Natural killer cell treated with Interleukin-12 subunit alpha and Interleukin-12 subunit beta and Interleukin-15 and Interleukin-18, amount 100 ng/mL, for 72 hours (primary cell): ENCODE results near the gene CDC14B. TPM values are rescaled to one million over a fixed set of nuclear protein-coding genes. Genes with fewer than 3 reads are reported as not detected.
"Not testable (repeated sequence)": the region's sequence is repeated elsewhere in the genome, so short reads cannot be mapped to it uniquely, and the experiment has no call there.

Experiments used
- ATAC-seq, 2 donors: fragments of 150-1000 bp; cut with Tn5 transposase in 1 of 2; sonication (Bioruptor Pico), chemical (Tn5 transposase) in 1 of 2; 2 replicates each; pipeline ENCODE4 v1.10.0; 2021
- DNase-seq: peaks from one replicate; pipeline ENCODE4 v3.0.0; 2022; ENCODE audit warnings: low spot score
- H3K27ac Mint-ChIP-seq, 2 donors: 1 replicate in 1 of 2; 2 replicates in 1 of 2; pipeline ENCODE4 v1.8.0; 2022; ENCODE audit warnings: mixed read lengths in 2 of 2, mild to moderate bottlenecking in 1 of 2, moderate library complexity in 1 of 2
- H3K27me3 Mint-ChIP-seq, 2 donors: 1 replicate in 1 of 2; 2 replicates in 1 of 2; pipeline ENCODE4 v1.8.0; 2022; ENCODE audit warnings: mixed read lengths in 2 of 2
- H3K36me3 Mint-ChIP-seq: one replicate; pipeline ENCODE4 v1.8.0; 2022; ENCODE audit warnings: mixed read lengths
- H3K4me1 Mint-ChIP-seq, 2 donors: 1 replicate in 1 of 2; 2 replicates in 1 of 2; pipeline ENCODE4 v1.8.0; 2022; ENCODE audit warnings: low read depth in 2 of 2, mixed read lengths in 2 of 2, mild to moderate bottlenecking in 1 of 2
- H3K4me3 Mint-ChIP-seq: one replicate; pipeline ENCODE4 v1.8.0; 2022; ENCODE audit warnings: mixed read lengths
- H3K9me3 Mint-ChIP-seq: 2 replicates; pipeline ENCODE4 v1.8.0; 2022; ENCODE audit warnings: mixed read lengths
- total RNA-seq, 2 donors: library from RNA; stranded (reverse); gene quantifications; one replicate each; pipeline ENCODE4 v1.2.3, GENCODE V29; 2022

The CDC14B gene
- total RNA-seq = 1 to 10 TPM in 1 of 2 donors, under 1 TPM in 1; 0.45 to 3.1 TPM

DNA sequence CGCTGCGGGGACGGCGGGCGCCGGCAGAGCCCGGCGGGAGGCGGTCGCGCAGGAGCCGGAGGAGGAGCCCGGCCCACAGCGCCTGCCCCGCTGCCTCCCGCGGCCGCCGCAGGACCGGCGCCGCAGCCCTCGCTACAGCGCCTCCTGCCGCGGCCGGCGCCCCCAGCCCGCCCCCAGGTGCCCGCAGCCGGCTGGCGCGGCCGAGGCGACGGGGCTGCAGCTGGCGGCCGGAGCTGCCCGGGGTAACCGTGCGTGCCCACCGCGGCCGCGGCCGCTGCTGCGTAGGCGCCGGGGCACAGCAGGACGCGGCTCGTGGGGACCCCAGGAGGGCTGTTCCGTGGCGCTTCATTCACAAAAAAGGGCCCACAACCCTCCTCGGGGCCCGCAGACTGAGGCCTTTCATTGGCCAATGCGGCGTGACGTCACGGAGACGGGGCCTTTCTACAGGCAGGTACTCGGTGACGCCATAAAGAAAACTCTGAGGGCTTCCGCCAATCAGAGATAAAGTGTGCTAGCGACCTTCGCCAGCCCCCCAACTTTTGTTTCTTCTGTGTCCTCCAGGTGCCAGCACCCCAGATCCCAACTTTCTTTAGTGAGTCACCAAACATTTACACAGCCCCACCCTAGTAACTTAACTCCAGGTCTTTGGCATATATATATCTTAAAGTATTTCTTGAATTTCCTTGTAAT is at the start of gene CDC14B:
Gene CDC14B, minus strand, starts transcription at position 353 of the 690 bp plus-strand sequence. CDS start 465 bp downstream, outside the sequence.
- DNase-seq (peak; percentile 75), ATAC-seq (peak; percentile 88 to 89)
- peaks cover 33 to 41% of the 10 kb centered on the region in 2 donors for H3K27me3 Mint-ChIP-seq
- no peaks in the 10 kb centered on the region for H3K9me3 Mint-ChIP-seq
- H3K4me3 Mint-ChIP-seq = peak within 1 kb of the TSS; percentile 59
- H3K36me3 Mint-ChIP-seq = no peaks in the 10 kb centered on the region
- peaks cover 0 to 5% of the 10 kb centered on the region in 2 donors for H3K4me1 Mint-ChIP-seq
- H3K27ac Mint-ChIP-seq = no peak within 1 kb of the TSS

DNA sequence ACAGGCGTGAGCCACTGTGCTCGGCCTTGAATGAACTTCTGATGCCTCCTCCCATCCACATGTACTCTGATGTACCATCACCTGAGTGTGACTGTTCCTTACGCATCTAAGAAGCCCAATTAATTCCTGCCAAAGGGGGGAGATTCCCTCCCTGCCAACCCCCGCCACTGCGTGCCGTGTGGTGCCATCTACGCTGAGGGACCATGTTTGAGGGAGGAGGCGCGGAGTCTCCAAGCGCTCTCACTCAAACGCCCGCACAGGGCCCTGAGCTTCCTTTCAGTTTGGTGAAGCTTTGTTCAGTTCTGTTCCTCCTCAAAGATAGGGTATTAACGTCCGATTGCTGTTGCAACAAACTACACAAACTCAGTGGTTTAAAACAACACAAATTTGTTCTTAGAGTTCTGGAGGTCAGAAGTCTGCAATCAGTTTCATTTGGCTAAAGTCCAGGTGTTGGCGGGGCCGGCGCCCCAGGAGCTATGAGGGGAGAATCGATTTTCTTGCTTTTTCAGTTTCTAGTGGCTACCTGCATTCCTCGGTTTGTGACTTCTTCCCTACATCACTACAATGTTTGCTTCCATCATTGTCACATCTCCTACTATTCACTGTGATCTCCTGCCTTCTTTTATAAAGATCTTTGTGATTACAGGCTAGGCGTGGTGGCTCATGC is 49.4 kb upstream of the CDC14B start:
- no peak overlapping the region for H3K27ac Mint-ChIP-seq
- no peak for DNase-seq
- no peak overlapping the region for H3K4me3 Mint-ChIP-seq
- ATAC-seq = no peak
- peaks cover 0 to 5% of the 10 kb centered on the region in 2 donors for H3K4me1 Mint-ChIP-seq
- H3K27me3 Mint-ChIP-seq = peaks cover 0 to 8% of the 10 kb centered on the region in 2 donors
- no peaks in the 10 kb centered on the region for H3K9me3 Mint-ChIP-seq
- no peaks in the 10 kb centered on the region for H3K36me3 Mint-ChIP-seq

DNA sequence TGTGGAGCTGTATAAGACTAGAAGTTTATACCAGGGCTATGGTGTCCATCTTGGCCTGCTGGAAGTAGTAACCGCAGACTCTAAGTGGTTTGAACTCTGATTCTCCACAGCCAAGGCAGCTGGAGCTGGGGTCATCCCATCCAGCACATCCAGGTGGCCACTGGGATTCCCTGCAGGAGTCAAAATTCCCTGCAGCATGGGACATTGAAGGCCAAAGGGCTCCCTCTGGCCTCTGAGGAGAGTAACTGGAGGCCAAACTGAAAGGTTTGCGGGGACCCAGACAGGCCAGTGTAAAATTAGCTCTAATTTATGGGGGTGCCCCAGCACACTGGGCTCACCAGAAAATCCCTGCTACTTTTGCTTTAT is 47.7 kb upstream of the CDC14B start:
- no peak overlapping the region for H3K27ac Mint-ChIP-seq
- no peak overlapping the region for H3K4me3 Mint-ChIP-seq
- peaks cover 0 to 6% of the 10 kb centered on the region in 2 donors for H3K27me3 Mint-ChIP-seq
- peaks cover 0 to 5% of the 10 kb centered on the region in 2 donors for H3K4me1 Mint-ChIP-seq
- H3K9me3 Mint-ChIP-seq = no peaks in the 10 kb centered on the region
- H3K36me3 Mint-ChIP-seq = no peaks in the 10 kb centered on the region
- ATAC-seq = no peak
- no peak for DNase-seq

DNA sequence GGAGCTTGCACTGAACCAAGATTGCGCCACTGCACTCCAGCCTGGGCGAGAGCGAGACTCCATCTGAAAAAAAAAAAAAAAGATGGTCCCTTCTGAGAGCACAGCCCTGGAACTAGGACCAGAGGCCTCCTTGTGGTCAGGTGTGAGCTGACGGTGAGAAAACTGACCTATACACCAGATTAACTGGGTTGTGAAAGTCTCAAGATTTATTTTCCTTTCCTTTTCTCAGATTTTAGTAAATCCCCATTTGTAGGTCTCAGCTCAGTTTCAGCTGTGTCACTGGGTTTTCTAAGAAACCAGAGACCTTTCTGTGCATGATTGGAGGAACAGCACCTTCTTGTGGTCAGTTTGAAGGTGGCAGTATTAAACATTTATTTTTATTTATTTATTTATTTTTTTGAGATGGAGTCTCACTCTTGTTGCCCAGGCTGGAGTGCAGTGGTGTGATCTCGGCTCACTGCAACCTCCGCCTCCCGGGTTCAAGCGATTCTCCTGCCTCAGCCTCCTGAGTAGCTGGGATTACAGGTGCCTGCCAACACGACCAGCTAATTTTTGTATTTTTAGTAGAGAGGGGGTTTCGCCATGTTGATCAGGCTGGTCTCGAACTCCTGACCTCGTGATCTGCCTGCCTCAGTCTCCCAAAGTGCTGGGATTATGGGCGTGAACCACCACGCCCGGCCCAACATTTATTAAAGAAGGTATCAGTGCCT is 47.2 kb upstream of the CDC14B start:
- DNase-seq, H3K4me3 Mint-ChIP-seq, H3K36me3 Mint-ChIP-seq, H3K27me3 Mint-ChIP-seq, H3K27ac Mint-ChIP-seq, H3K9me3 Mint-ChIP-seq, H3K4me1 Mint-ChIP-seq: not testable (repeated sequence)
- peak; percentile 53 to 57 for ATAC-seq

DNA sequence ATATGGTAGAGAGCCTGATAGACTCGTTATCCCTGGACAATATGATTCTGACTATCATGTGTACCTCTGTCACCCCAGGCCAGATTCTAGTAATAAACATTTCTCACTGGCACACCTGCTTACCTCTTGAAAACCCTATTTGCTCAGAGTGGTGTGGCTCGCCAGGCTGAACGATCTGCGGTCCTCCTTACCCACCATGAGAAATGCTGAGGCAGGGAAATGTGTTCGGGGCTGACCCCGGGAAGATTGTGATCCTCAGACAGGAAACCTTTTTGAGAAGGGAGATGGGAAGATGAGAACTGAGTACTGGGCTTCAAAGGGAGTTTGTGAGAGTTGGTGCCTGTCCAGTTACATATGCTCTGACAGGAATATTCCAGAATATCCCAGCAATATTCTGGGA is 46.1 kb upstream of the CDC14B start:
- no peak overlapping the region for H3K27ac Mint-ChIP-seq
- no peaks in the 10 kb centered on the region for H3K9me3 Mint-ChIP-seq
- peaks cover 0 to 5% of the 10 kb centered on the region in 2 donors for H3K27me3 Mint-ChIP-seq
- H3K4me1 Mint-ChIP-seq = peaks cover 0 to 5% of the 10 kb centered on the region in 2 donors
- no peaks in the 10 kb centered on the region for H3K36me3 Mint-ChIP-seq
- ATAC-seq (no peak), DNase-seq (no peak)
- no peak overlapping the region for H3K4me3 Mint-ChIP-seq

DNA sequence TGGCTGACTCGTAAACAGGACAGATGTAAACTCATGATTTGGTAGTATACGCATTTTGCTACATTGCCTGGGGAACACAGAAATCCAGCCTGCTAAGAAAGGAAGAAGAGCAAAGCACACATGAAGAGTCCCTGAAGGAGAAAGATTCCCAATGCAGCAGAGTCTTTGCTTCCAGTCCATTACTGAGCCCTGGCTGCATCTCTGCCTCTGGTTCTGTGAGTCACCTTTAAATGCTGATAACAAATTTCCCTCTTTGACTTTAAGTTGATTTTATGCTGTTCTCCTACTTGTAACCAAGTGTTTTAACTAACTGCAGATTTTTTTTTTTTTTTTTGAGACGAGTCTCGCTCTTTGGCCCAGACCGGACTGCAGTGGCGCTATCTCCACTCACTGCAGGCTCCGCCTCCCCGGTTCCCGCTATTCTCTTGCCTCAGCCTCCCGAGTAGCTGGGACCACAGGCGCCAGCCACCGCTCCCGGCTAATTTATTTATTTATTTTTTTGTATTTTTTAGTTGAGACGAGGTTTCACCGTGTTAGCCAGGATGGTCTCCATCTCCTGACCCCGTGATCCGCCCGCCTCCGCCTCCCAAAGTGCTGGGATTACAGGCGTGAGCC is 44.0 kb upstream of the CDC14B start:
- Mint-ChIP-seq H3K36me3 (no peaks in the 10 kb centered on the region), H3K27me3 (peaks cover 1 to 2% of the 10 kb centered on the region in 2 donors), H3K9me3 (no peaks in the 10 kb centered on the region), H3K4me1 (peaks cover 0 to 5% of the 10 kb centered on the region in 2 donors), H3K27ac (no peak overlapping the region), H3K4me3 (no peak overlapping the region)
- ATAC-seq (no peak), DNase-seq (no peak)

DNA sequence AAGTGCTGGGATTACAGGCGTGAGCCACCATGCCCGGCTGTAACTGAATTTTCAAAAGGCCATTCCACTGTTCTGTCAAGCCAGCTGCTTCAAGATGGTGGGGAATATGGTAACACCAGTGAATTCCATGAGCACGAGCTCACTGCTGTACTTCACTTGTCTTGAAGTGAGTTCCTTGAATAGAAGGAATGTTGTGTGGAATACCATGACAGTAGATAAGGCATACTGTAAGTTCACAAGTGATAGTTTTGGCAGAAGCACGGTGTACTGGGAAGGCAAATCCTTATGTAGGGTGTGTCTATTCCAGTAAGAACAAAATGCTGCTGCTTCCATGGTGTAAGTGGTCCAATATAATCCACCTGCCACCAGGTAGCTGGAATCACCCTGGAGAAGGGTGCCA is 42.1 kb upstream of the CDC14B start:
- no peak for ATAC-seq
- Mint-ChIP-seq H3K27ac (no peak overlapping the region), H3K4me3 (no peak overlapping the region), H3K4me1 (peaks cover 0 to 5% of the 10 kb centered on the region in 2 donors), H3K36me3 (no peaks in the 10 kb centered on the region), H3K9me3 (no peaks in the 10 kb centered on the region), H3K27me3 (peaks cover 6 to 10% of the 10 kb centered on the region in 2 donors)
- DNase-seq = no peak

DNA sequence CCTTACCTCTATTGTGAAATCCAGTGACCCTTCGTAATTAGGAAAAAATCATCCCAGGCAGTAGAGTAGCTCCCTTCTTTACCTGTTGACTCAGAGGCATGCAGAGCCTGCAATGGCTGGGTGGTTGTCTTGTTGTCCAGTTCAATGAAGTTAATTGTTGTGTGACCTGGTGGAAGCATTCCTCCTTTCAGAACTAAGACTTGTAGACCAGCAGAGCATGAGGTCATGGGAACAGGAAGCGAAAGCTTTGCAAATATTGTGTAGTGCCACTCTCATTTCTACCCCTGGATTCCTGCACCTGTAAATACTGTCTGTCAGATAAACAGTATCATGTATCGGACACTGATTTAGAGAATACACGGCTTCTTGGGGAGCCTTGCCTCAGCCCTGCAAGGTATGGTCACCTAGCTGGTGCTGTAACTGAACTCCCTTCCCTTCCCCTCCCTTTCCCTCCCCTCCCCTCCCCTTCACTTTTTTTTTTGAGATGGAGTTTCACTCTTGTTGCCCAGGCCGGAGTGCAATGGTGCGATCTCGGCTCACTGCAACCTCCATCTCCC is 41.1 kb upstream of the CDC14B start:
- H3K27me3 Mint-ChIP-seq = peaks cover 6 to 10% of the 10 kb centered on the region in 2 donors
- no peaks in the 10 kb centered on the region for H3K9me3 Mint-ChIP-seq
- peaks cover 0 to 5% of the 10 kb centered on the region in 2 donors for H3K4me1 Mint-ChIP-seq
- DNase-seq (no peak), ATAC-seq (no peak)
- H3K4me3 Mint-ChIP-seq = no peak overlapping the region
- H3K27ac Mint-ChIP-seq = no peak overlapping the region
- H3K36me3 Mint-ChIP-seq = no peaks in the 10 kb centered on the region

DNA sequence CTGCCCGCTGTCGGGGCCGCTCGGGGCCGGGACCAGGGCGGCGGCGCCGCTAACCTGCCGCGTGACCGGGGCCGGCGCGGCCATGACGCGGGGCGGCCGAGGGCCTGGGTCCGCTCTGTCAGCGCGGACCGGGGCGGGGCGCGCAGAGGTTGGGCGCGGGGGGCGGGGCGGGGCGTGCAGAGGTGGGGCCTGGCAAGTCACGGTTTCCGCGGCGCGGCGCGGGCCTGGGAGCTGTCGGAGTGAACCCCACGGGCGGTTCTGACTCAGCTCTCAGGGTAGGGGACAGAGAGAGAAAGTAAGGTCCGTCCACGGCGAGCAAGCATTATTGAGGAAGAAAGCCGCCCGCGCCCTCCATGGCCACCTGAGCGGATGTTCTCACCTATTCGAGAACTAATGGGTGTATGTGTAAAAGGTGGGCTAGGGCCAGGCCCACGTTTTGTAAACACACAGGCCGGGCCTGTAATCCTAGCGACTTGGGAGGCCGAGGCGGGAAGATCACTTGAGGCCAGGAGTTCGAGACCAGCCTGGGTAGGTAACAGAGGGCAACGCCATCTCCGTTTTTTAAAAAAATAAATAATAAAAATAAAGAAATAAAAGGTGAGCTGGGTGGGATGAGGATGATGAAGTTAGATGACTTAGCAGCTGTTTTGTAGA is 35.7 kb upstream of the CDC14B start, which contains the start of gene PRXL2C:
Gene PRXL2C, minus strand, starts transcription at position 120 of the 654 bp plus-strand sequence. Its CDS starts 36 bp downstream, at position 84.
- peak within 1 kb of the TSS; percentile 91 for H3K4me3 Mint-ChIP-seq
- H3K27me3 Mint-ChIP-seq = peaks cover 6 to 7% of the 10 kb centered on the region in 2 donors
- no peaks in the 10 kb centered on the region for H3K9me3 Mint-ChIP-seq
- H3K4me1 Mint-ChIP-seq = peaks cover 16% of the 10 kb centered on the region in 2 donors
- peak within 1 kb of the TSS; percentile 74 to 84 for H3K27ac Mint-ChIP-seq
- peak; percentile 95 for ATAC-seq
- DNase-seq = peak; percentile 84
- no peaks in the 10 kb centered on the region for H3K36me3 Mint-ChIP-seq

DNA sequence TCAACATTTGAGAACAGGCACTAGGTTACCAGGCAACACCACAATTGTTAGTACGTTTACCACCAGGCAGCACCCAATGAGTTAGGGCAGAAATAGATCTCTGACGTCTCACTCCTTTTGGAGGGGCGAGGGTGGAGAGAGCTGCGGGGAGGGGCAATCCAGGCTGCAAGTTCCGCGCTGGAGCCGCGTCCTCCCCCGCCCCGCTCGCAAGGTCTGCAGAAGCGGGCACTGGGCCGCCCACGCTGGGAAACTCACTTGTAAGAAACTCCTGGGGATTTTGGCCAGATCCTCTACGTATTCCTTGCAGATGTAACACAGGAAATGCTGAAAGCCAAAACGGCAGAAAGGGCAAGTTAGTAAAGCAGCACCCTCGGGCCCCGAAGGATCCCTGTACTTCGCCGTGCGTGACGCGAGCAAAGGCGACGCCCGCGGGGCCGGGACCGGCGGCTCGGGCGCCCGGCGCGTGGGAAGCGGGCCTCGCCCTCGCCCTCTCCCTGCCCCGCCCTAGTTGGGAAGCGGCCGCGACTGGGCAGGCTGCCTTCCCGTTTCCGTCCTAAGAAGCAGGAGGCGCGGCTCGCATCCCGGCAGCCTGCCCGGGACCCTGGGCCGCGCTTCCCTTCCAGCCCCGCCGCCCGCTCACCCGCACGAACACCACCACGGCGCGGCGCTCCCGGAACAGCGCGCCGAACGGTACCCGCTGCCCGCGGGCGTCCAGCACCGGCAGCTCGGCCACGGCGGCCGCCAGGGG is 35.0 kb upstream of the CDC14B start:
- ATAC-seq (peak; percentile 70 to 72), DNase-seq (peak; percentile 77)
- Mint-ChIP-seq H3K27ac (peak overlapping the region; percentile 55 to 74), H3K36me3 (peaks cover 4% of the 10 kb centered on the region), H3K4me3 (peak overlapping the region; percentile 84), H3K4me1 (peaks cover 19 to 20% of the 10 kb centered on the region in 2 donors), H3K9me3 (no peaks in the 10 kb centered on the region), H3K27me3 (peaks cover 6 to 7% of the 10 kb centered on the region in 2 donors)

DNA sequence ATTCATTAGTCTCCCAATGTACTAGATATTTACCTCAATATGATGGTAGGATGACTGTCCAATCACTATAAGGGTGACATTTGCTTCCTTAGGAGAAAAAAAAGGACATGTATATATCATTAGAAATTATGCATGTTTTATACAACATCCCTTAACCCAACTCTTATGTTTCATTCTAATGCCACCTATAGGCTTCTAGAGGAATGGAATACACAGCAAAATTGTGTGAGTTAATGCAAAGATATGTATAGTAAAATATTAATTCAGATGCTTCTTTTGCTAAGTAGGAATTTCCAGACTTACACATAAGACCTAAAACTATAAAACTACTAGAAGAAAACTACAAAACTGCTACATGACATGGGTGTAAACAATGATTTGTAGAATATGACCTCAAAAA is 32.0 kb upstream of the CDC14B start:
- peaks cover 21 to 22% of the 10 kb centered on the region in 2 donors for H3K4me1 Mint-ChIP-seq
- ATAC-seq (no peak), DNase-seq (no peak)
- no peak overlapping the region for H3K4me3 Mint-ChIP-seq
- H3K36me3 Mint-ChIP-seq = peaks cover 13% of the 10 kb centered on the region
- H3K27me3 Mint-ChIP-seq = no peaks in the 10 kb centered on the region
- H3K27ac Mint-ChIP-seq = peak overlapping the region in 1 of 2 donors; percentile 9
- no peaks in the 10 kb centered on the region for H3K9me3 Mint-ChIP-seq

DNA sequence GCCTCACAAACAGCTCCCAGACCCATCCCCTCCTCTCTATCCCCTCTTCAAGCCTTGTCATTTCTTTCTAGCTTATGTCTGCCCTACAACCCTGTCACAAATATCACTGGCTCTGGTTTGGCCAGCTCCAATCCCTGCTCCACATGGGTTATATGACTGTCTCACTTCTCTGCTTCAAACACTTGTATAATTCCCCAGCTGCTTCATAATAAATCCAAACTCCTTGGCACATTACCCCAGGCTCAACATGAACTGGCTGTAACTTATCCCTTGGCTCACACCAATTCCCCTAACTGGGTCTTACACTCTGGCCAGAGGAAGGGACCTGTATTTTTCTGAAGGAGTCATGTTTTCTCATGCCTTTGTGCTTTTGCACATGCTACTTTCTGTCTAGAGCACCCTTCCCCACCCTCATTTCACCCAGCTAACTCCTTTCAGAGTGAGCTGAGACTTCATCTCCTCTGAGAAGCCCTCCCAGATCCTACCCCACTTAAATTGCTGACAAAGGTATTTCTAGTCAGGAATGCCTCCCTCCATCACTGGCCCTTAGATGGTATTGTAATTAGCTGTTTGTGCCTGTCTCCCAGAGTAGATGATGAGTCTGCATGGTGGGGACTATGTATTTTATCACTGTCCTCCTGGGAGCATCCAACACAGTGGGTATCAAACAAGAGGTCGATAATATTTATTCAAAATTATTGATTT is 30.1 kb upstream of the CDC14B start:
- no peak for DNase-seq
- Mint-ChIP-seq H3K9me3 (no peaks in the 10 kb centered on the region), H3K36me3 (peaks cover 13% of the 10 kb centered on the region), H3K4me1 (peaks cover 15 to 18% of the 10 kb centered on the region in 2 donors), H3K4me3 (no peak overlapping the region), H3K27me3 (no peaks in the 10 kb centered on the region), H3K27ac (no peak overlapping the region)
- ATAC-seq = no peak
